NCI-H2107 treated with DMSO at 0.1 percent for 48 hours (cell line): ENCODE data around the gene CXCL12.

Experiments used
- DNase-seq: peaks from one replicate; lab custom pipeline; 2025; ENCODE audit not compliant: unreplicated experiment; lab: John Stamatoyannopoulos, UW

CXCL12 gene

DNA sequence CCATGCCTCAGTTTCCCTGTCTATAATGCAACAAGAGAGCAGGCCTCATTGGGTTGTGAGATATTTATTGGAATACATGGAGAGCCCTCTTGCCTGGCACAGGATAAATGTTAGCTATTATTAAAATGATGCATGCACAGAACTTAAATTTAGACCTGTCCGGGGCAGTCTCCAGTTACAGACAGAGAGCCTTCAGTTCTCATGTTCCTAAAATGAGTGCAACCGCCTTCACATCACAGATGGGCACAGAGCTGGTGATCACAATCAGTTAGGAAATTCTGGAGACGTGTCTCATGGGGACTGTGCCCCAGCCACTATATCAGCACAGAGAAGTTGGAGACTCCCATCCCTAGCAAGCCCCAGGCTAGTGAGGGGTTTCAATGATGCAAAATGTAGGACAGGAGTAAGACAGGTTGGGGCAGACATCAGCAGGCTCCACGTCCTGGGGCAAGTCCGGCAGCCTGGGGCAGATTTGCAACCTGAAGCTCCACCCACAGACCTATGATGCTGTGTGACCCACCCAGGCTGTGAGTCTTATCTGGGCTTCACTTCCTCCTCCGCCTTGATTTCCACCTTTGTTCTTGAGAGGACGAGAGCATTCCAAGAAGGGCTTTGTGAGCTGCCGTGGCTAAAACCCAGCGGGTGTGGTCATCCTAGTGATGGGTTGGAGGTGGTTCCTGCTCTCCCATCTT lies 49.4 kb downstream of the CXCL12 start:
- DNase-seq: no peak

DNA sequence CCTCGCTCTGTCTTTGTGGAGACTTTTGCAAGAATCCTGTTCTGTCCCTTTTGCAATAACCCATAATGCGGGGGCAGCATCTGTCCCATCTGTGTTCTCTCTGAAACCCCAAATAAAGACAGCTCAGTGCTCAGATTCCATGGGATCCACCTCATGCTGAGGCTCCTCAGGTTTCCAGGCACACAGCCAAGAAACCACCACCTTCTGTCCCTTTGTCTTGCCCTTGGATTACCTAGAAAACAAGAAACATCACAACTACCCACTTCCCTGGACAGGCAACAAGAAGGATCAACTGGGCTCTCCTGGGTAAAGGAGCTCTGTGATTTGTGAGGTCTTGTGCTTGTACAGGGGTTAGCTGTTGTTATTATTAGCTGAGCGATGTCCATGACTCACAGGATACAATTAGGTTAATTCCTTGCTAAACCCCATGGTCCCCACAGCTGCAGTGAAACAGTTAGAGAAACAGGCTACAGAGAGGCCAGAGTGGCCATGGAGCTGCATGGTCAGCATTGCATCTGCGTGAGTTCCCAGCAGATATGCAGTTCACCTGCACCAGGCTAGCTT lies 50.2 kb downstream of the CXCL12 start:
- no peak for DNase-seq

DNA sequence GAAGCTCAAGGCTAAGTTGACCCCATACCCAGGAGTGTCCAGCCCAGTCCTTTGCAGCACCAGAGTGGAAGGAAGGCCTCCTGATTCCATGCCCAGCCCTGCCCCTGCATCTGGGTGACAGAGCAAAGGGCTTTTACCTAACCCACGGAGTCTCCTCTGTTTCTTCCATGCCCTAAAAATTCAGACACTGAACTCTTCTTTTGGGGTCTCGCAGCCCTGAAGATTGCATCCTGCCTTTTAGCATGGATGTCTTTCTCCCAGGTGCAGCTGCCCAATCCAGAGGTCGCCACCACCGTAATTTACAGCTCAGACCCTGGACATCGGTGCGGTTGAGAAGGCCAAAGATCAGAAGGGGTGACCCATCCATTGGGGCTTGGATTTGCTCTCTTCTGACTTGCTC lies 50.8 kb downstream of the CXCL12 start:
- DNase-seq: no peak

DNA sequence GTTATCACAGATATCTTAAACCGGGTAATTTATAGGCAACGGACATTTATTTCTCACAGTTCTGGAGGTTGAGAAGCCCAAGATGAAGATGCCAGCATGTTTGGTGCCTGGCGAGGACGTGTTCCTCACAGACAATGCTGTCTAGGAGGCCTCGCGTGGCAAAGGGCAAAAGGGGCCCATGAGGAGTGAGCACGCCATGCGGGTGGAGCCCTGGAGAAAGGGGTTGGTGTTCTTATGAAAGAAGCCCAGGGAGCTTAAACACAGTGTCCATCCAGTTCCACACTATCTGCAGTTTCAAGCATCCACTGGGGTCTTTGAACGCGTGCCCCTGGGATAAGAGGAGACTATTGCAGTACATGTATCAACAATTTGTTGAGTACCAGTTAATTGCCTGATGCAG lies 51.4 kb downstream of the CXCL12 start:
- no peak for DNase-seq

DNA sequence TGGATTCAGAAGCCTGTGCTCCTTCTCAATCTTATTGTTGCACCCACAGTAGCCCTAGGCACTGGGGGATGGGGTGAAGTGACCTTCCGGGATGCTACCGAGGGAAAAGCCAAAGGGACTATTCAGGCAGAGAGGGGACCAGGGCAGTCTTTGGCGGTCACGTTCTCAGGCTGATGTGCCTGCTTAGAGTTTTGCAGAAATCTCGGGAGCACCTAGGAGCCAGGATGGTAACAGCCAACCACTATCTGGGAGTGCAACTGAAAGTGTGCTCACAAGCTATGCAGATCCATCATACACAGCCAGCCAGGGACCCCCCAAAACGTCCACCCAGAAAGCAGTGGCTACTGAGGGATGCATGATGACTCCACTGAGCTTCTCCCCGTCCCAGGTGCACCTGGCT lies 52.4 kb downstream of the CXCL12 start:
- DNase-seq: no peak

DNA sequence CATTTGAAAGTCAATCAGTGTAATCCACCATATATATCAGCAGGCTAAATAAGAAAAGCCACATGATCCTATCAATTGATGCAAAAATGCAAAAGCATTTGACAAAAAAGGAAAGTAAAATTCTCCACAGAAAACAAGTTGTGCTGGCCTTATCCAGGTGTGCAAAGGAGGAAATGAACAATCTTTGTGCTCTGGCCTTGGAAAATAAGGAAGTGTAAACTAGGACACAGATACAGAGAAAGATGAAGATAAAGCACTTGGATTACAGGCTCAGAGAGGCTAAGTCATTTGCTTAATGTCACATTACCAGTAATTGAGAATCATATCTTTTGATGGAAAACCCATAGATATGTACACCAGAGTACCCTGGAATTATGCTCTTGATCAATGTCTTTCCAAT lies 54.5 kb downstream of the CXCL12 start:
- no peak for DNase-seq

DNA sequence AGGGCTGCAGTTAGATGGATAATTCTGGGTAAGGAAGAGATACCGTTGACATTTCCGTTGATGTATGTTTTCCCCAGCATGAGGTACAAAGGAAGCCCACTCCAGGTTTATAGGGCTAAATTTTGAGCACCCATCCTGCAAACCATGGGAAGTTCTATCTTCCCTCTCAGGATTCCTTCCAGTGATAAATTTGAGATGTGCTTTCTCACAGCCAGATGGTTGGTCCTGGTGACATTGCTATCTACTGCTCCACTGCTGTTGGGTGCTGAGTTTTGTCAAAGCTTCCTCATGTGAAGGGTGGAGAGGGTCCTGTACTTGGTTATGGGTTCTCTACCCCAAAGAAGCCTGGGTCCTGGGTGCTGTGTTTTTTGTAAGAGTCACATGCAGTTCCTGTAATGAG lies 57.4 kb downstream of the CXCL12 start:
- no peak for DNase-seq
